ENCODE measurements around the gene INPP5E.

INPP5E gene

DNA sequence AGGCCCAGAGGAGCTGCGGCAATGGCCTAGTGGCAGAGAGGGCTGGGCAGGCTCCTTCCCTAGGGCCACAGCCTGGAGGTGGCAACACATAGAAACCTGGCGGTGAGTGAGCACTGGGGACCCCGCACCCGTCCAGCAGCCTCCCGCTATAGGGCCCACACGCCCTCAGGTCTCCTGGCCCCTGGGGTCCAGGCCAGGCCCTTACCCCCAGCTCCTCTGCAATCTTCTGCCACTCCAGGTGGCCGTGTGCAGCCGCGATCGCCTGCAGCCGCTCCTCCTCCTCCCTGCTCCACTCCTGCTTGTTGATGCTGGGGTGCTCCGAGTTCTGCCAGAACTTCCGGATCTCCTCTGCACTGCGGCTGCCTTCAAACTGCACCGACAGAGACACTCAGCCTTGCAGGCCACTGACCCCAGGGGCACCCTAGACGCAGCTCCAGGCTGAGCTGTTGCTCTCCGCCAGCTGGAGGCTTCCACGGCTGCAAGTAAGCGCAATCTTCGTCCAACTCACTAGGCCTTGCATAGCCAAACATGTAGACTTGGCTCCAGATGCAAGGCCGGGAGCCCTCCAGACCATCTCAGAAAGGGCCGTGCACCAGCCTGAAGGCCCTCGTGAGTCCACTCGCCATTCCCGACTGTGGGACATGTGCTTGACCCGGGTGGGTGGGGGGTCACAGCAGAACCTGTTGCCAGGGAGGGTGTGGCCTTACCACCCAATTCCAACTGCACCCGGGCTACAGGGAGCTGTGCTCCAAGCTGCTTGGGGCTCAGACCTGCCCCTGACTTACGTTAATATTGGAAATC lies 47.7 kb downstream of the INPP5E start:
- ChIA-PET POLR2A (interaction anchor here (1.2 to 1.3 kb wide), 3 partner anchors 14 to 62 kb away, joined by 3 to 5 read pairs (median 4); partner anchors contain the start of gene DNLZ), CTCF (interaction anchor here (1.1 to 5.1 kb wide), 5 partner anchors 10 to 280 kb away, joined by 4 to 23 read pairs (median 5); partner anchors contain the start of gene DNLZ)
- Histone ChIP-seq H3K4me3 (ENCODE audit: low read depth, low read length) (no peak overlapping the region), H3K36me3 (ENCODE audit: control insufficient read depth in 2 of 2, insufficient read depth in 1 of 2, low read length in 2 of 2) (peaks cover 11 to 94% of the 10 kb centered on the region in 2 experiments), H3K4me1 (ENCODE audit: control insufficient read depth, insufficient read depth, low read length) (no peaks in the 10 kb centered on the region), H3K27ac (ENCODE audit: extremely low read depth, low read depth, low read length) (no peak overlapping the region), H3K9me3 (ENCODE audit: control insufficient read depth, insufficient read depth, low read depth, low read length) (no peaks in the 10 kb centered on the region)
- TF ChIP-seq, protein P1, sequence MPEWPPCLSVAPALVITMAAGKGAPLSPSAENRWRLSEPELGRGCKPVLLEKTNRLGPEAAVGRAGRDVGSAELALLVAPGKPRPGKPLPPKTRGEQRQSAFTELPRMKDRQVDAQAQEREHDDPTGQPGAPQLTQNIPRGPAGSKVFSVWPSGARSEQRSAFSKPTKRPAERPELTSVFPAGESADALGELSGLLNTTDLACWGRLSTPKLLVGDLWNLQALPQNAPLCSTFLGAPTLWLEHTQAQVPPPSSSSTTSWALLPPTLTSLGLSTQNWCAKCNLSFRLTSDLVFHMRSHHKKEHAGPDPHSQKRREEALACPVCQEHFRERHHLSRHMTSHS (tag by site-specific recombination; IDR thresholded peaks at IDR 0.05) = no peak
- TF ChIP-seq KLF8 (tag by site-specific recombination; IDR thresholded peaks at IDR 0.05) (no peak), ZNF223 (tag by site-specific recombination; IDR thresholded peaks at IDR 0.05) (no peak), SCRT2 (tag by site-specific recombination; IDR thresholded peaks at IDR 0.05) (peak; percentile 46; the same call in 1 of the 2 replicates)

DNA sequence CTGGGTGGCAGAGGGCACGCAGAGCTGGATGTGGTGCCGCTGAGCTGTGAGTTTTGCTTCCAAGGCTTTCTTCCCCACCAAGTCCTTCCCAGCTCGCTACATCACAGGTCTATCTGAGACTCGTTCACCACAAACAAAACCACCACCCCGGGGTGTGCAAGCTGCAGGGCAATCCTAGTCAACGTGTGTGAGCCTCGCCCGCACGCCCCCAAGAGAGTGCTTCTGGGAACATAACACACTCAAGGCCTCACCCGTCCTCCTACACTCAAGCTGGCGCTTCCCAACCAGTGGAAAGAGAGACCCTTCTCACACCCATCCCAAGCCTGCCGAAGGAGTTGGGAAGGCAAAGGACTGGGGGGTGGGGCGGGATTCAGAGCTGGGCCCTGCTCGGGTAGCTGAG lies 50.2 kb downstream of the INPP5E start:
- Histone ChIP-seq H3K36me3 (ENCODE audit: control insufficient read depth in 2 of 2, insufficient read depth in 1 of 2, low read length in 2 of 2) (peaks cover 16 to 92% of the 10 kb centered on the region in 2 experiments), H3K9me3 (ENCODE audit: control insufficient read depth, insufficient read depth, low read depth, low read length) (no peaks in the 10 kb centered on the region), H3K4me1 (ENCODE audit: control insufficient read depth, insufficient read depth, low read length) (no peaks in the 10 kb centered on the region), H3K4me3 (ENCODE audit: low read depth, low read length) (no peak overlapping the region), H3K27ac (ENCODE audit: extremely low read depth, low read depth, low read length) (no peak overlapping the region)
- TF ChIP-seq SETDB1 (IDR thresholded peaks at IDR 0.05; ENCODE audit: insufficient read length, low read length) (no peak), ZNF843 (tag by site-specific recombination; IDR thresholded peaks at IDR 0.05) (no peak), ZNF701 (tag by site-specific recombination; IDR thresholded peaks at IDR 0.05) (no peak), ZNF23 (tag by site-specific recombination; IDR thresholded peaks at IDR 0.05; ENCODE audit: borderline replicate concordance) (no peak), ZNF514 (tag by site-specific recombination; IDR thresholded peaks at IDR 0.05) (no peak), KLF1 (tag by site-specific recombination; IDR thresholded peaks at IDR 0.05) (peak; percentile 86), ZNF10 (tag by site-specific recombination; IDR thresholded peaks at IDR 0.05) (no peak)
- TF ChIP-seq, protein P2, sequence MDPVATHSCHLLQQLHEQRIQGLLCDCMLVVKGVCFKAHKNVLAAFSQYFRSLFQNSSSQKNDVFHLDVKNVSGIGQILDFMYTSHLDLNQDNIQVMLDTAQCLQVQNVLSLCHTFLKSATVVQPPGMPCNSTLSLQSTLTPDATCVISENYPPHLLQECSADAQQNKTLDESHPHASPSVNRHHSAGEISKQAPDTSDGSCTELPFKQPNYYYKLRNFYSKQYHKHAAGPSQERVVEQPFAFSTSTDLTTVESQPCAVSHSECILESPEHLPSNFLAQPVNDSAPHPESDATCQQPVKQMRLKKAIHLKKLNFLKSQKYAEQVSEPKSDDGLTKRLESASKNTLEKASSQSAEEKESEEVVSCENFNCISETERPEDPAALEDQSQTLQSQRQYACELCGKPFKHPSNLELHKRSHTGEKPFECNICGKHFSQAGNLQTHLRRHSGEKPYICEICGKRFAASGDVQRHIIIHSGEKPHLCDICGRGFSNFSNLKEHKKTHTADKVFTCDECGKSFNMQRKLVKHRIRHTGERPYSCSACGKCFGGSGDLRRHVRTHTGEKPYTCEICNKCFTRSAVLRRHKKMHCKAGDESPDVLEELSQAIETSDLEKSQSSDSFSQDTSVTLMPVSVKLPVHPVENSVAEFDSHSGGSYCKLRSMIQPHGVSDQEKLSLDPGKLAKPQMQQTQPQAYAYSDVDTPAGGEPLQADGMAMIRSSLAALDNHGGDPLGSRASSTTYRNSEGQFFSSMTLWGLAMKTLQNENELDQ (tag by site-specific recombination; IDR thresholded peaks at IDR 0.05; ENCODE audit: low read depth) = no peak
- TF ChIP-seq, protein P3, sequence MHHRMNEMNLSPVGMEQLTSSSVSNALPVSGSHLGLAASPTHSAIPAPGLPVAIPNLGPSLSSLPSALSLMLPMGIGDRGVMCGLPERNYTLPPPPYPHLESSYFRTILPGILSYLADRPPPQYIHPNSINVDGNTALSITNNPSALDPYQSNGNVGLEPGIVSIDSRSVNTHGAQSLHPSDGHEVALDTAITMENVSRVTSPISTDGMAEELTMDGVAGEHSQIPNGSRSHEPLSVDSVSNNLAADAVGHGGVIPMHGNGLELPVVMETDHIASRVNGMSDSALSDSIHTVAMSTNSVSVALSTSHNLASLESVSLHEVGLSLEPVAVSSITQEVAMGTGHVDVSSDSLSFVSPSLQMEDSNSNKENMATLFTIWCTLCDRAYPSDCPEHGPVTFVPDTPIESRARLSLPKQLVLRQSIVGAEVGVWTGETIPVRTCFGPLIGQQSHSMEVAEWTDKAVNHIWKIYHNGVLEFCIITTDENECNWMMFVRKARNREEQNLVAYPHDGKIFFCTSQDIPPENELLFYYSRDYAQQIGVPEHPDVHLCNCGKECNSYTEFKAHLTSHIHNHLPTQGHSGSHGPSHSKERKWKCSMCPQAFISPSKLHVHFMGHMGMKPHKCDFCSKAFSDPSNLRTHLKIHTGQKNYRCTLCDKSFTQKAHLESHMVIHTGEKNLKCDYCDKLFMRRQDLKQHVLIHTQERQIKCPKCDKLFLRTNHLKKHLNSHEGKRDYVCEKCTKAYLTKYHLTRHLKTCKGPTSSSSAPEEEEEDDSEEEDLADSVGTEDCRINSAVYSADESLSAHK (tag by site-specific recombination; IDR thresholded peaks at IDR 0.05) = no peak
- POLR2A ChIA-PET = interaction anchor here (0.6 to 2.0 kb wide), 5 partner anchors 8 to 266 kb away, joined by 3 to 8 read pairs (median 4); no protein-coding TSS in a partner anchor
- CTCF ChIA-PET = interaction anchor here (1.2 to 5.1 kb wide), 3 partner anchors 12 to 50 kb away, joined by 4 to 23 read pairs (median 8); partner anchors contain the start of gene DNLZ

DNA sequence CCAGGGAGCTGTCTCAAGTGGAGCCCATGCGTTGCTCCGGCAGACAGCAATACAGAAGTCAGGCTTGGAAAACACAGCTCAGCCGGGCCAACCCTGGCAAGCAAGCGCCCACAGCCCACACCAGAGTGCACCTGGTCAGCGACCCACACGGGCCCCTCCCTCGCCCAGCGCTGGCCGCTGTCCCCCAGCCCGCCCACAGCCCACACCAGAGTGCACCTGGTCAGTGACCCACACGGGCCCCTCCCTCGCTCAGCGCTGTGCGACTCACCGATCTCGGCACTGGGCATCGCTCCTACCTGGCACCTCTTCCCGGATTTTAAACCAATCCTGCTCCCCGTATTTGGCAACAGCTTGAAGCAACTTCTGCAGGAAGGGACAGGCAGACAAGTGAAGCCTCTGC lies 52.4 kb downstream of the INPP5E start:
- POLR2A ChIA-PET = interaction anchor here (0.7 to 2.5 kb wide), 4 partner anchors 9 to 45 kb away, joined by 3 to 16 read pairs (median 4); partner anchors contain the start of gene DNLZ
- no peak overlapping the region for H3K27ac ChIP-seq (ENCODE audit: extremely low read depth, low read depth, low read length)
- CTCF ChIA-PET = interaction anchor here (0.5 to 0.6 kb wide), 2 partner anchors 18 to 216 kb away, joined by 4 read pairs; no protein-coding TSS in a partner anchor
- H3K4me1 ChIP-seq (ENCODE audit: control insufficient read depth, insufficient read depth, low read length) = no peaks in the 10 kb centered on the region
- H3K4me3 ChIP-seq (ENCODE audit: low read depth, low read length) = no peak overlapping the region
- peaks cover 16 to 92% of the 10 kb centered on the region in 2 experiments for H3K36me3 ChIP-seq (ENCODE audit: control insufficient read depth in 2 of 2, insufficient read depth in 1 of 2, low read length in 2 of 2)
- no peaks in the 10 kb centered on the region for H3K9me3 ChIP-seq (ENCODE audit: control insufficient read depth, insufficient read depth, low read depth, low read length)
- TF ChIP-seq KLF9 (tag by site-specific recombination; IDR thresholded peaks at IDR 0.05; ENCODE audit: low read depth) (no peak), ZNF155 (tag by site-specific recombination; IDR thresholded peaks at IDR 0.05) (no peak), ZNF366 (tag by site-specific recombination; conservative IDR thresholded peaks at IDR 0.05) (no peak), ZNF501 (tag by site-specific recombination; IDR thresholded peaks at IDR 0.05) (no peak), ZNF121 (tag by site-specific recombination; IDR thresholded peaks at IDR 0.05) (no peak), ZNF37A (tag by site-specific recombination; IDR thresholded peaks at IDR 0.05) (no peak), ZXDB (tag by site-specific recombination; IDR thresholded peaks at IDR 0.05) (no peak), ZEB2 (tag by site-specific recombination; IDR thresholded peaks at IDR 0.05) (no peak), ZNF112 (tag by site-specific recombination; IDR thresholded peaks at IDR 0.05) (no peak), ZBTB21 (tag by site-specific recombination; IDR thresholded peaks at IDR 0.05) (no peak), ZNF670 (tag by site-specific recombination; IDR thresholded peaks at IDR 0.05; ENCODE audit: low read depth) (no peak), ZNF202 (tag by site-specific recombination; IDR thresholded peaks at IDR 0.05; ENCODE audit: borderline replicate concordance) (no peak), ZNF561 (tag by site-specific recombination; IDR thresholded peaks at IDR 0.05; ENCODE audit: borderline replicate concordance) (no peak)

Measured in HEK293 (cell line).